ENCODE results near the gene SIRPA.

- no peak for TF ChIP-seq EZH2phosphoT487 (IDR thresholded peaks at IDR 0.05; ENCODE audit: insufficient read depth, low read depth)
- no peak for TF ChIP-seq EZH2 (IDR thresholded peaks at IDR 0.05; ENCODE audit: insufficient read depth, poor library complexity, severe bottlenecking)
These were observed 11.3 kb downstream of the SIRPA start for GRCh38 chr20:1906361-1907051.

Measured in GM23248 (cell line).